ENCODE measurements around the gene PDIA4. TPM values are rescaled to one million over a fixed set of nuclear protein-coding genes. Genes with fewer than 3 reads are reported as not detected.

The PDIA4 gene
- total and polyA plus RNA-seq, 2 of the 8 experiments (the other 6 are each of a cell fraction or from before 2014, with no cell fraction given), result 119 to 303 TPM

GRCh38 chr7:149060156-149060555, 31.9 kb upstream of the PDIA4 start:
- no peak overlapping the region for H2BK12ac ChIP-seq (ENCODE audit: low read depth, low read length)
- H2AK5ac ChIP-seq (ENCODE audit: low read depth, low read length), result no peak overlapping the region
- no peak overlapping the region for H4K91ac ChIP-seq (replicated peaks; ENCODE audit: insufficient read length, low read length)
- no peak overlapping the region for H3K56ac ChIP-seq (replicated peaks; ENCODE audit: insufficient read length, low read depth, low read length)
- no peak overlapping the region for H3K4ac ChIP-seq (replicated peaks; ENCODE audit: insufficient read length, low read depth, low read length)
- FAIRE-seq, result no peak
- TF ChIP-seq POLR2A (IDR thresholded peaks at IDR 0.05; ENCODE audit: control extremely low read depth in 1 of 2, low read depth in 2 of 2, low read length in 2 of 2) (no peak), HDAC6 (IDR thresholded peaks at IDR 0.05; ENCODE audit: low read depth, low read length) (no peak), KDM5A (IDR thresholded peaks at IDR 0.05; ENCODE audit: low read length) (no peak), MAFK (IDR thresholded peaks at IDR 0.05; ENCODE audit: low read depth, low read length) (no peak)
- H2BK5ac ChIP-seq (ENCODE audit: low read depth, low read length), result no peak overlapping the region
- no peak for DNase-seq (ENCODE audit: low read depth in 1 of 2, low spot score in 2 of 2)
- CTCF ChIA-PET (ENCODE audit: partially characterized antibody), result interaction anchor here (1.6 to 2.5 kb wide), 5 partner anchors 11 to 70 kb away, joined by 3 to 7 read pairs (median 6); no protein-coding TSS in a partner anchor
- H3K27me3 ChIP-seq (replicated peaks in 1 of 4; ENCODE audit: control insufficient read depth in 3 of 4, extremely low read depth in 1 of 4, insufficient read depth in 3 of 4, low read length in 3 of 4), result no peaks in the 10 kb centered on the region
- no peak overlapping the region for H3K4me3 ChIP-seq (ENCODE audit: extremely low read depth in 1 of 4, insufficient read depth in 2 of 4, low read depth in 3 of 4, low read length in 4 of 4)
- WGBS, 2 experiments (ENCODE audit: extremely low coverage in 1 of 2, insufficient coverage in 1 of 2, insufficient read length in 1 of 2, insufficient replicate concordance in 2 of 2, low coverage in 1 of 2, low lambda C conversion rate in 2 of 2, missing lambda C conversion rate in 1 of 2), result 81% methylated on average over 1 of the region's 1 CpG; no CpG with 5 or more reads in 1 of the 2 experiments
- H3K23ac ChIP-seq (ENCODE audit: insufficient read length), result no peak overlapping the region
- H4K20me1 ChIP-seq (replicated peaks in 1 of 2; ENCODE audit: control insufficient read depth in 1 of 2, insufficient read depth in 2 of 2, low read length in 2 of 2), result no peaks in the 10 kb centered on the region
- no peak overlapping the region for H2BK15ac ChIP-seq (ENCODE audit: low read length)
- H4K5ac ChIP-seq (ENCODE audit: insufficient read length, low read depth, low read length), result no peak overlapping the region
- no peak overlapping the region for H3K4me2 ChIP-seq (ENCODE audit: insufficient read depth in 1 of 2, low read depth in 2 of 2, low read length in 2 of 2)
- no peaks in the 10 kb centered on the region for H3K23me2 ChIP-seq (ENCODE audit: low read depth, low read length)
- no peak overlapping the region for H2BK120ac ChIP-seq (replicated peaks; ENCODE audit: low read depth, low read length)
- H3K9ac ChIP-seq (replicated peaks in 1 of 4; ENCODE audit: extremely low read depth in 1 of 4, low read depth in 3 of 4, low read length in 3 of 4), result no peak overlapping the region
- no peak overlapping the region for H3K18ac ChIP-seq (ENCODE audit: extremely low read depth, low read length)
- no peaks in the 10 kb centered on the region for H3K9me3 ChIP-seq (ENCODE audit: insufficient read depth in 2 of 2, low read depth in 1 of 2, low read length in 1 of 2)
- no peaks in the 10 kb centered on the region for H3K79me1 ChIP-seq (ENCODE audit: low read depth, low read length)
- H3K27ac ChIP-seq (ENCODE audit: low read depth, low read length), result no peak overlapping the region
- no peaks in the 10 kb centered on the region for H3K79me2 ChIP-seq (ENCODE audit: control insufficient read depth in 1 of 2, insufficient read depth in 2 of 2, low read length in 2 of 2)
- no peaks in the 10 kb centered on the region for H3K36me3 ChIP-seq (ENCODE audit: control insufficient read depth in 2 of 4, insufficient read depth in 4 of 4, low read length in 3 of 4)
- H2AFZ ChIP-seq (ENCODE audit: low read length), result no peak overlapping the region
- no peak overlapping the region for H3K14ac ChIP-seq (ENCODE audit: insufficient read length)
- POLR2A ChIA-PET (ENCODE audit: partially characterized antibody), result interaction anchor here (1.6 kb wide), 1 partner anchor 9 kb away, joined by 4 read pairs; no protein-coding TSS in a partner anchor
- H2BK20ac ChIP-seq (ENCODE audit: low read length), result no peak overlapping the region
- no peaks in the 10 kb centered on the region for H3K4me1 ChIP-seq (replicated peaks in 1 of 4; ENCODE audit: control insufficient read depth in 3 of 4, insufficient read depth in 4 of 4, low read length in 3 of 4)
- no peak overlapping the region for H4K8ac ChIP-seq (ENCODE audit: extremely low read depth, insufficient read depth, low read length)
